Activated T-helper 17 cell treated with anti-CD3 and anti-CD28 coated beads, Interleukin-2, amount 50 U/mL, for 72 hours (primary cell): Measurements from ENCODE around the gene STIP1. TPM values are rescaled to one million over a fixed set of nuclear protein-coding genes. Genes with fewer than 3 reads are reported as not detected.
"Not testable (repeated sequence)": the region's sequence is repeated elsewhere in the genome, so short reads cannot be mapped to it uniquely, and the experiment has no call there.

Experiments used
- ATAC-seq: fragments of 150-1000 bp; cut with Tn5 transposase; replicated peaks from 2 replicates; pipeline ENCODE4 v1.10.0; 2021; ENCODE audit warnings: mild to moderate bottlenecking, moderate library complexity
- H3K27ac Mint-ChIP-seq: one replicate; pipeline ENCODE4 v1.8.0; 2022; ENCODE audit warnings: mixed read lengths
- H3K27me3 Mint-ChIP-seq: one replicate; pipeline ENCODE4 v1.8.0; 2022; ENCODE audit warnings: mixed read lengths
- H3K36me3 Mint-ChIP-seq: one replicate; pipeline ENCODE4 v1.8.0; 2022; ENCODE audit warnings: low read depth, mild to moderate bottlenecking, mixed read lengths
- H3K4me1 Mint-ChIP-seq: one replicate; pipeline ENCODE4 v1.8.0; 2022; ENCODE audit warnings: mixed read lengths
- H3K4me3 Mint-ChIP-seq: one replicate; pipeline ENCODE4 v1.8.0; 2022; ENCODE audit warnings: mild to moderate bottlenecking, mixed read lengths
- H3K9me3 Mint-ChIP-seq: one replicate; pipeline ENCODE4 v1.8.0; 2022; ENCODE audit warnings: mixed read lengths
- total RNA-seq, 2 donors: library from RNA; stranded (reverse); gene quantifications; one replicate each; pipeline ENCODE4 v1.2.3, GENCODE V29; 2022

Gene STIP1
- total RNA-seq, 2 donors from 2014 or later = 259 to 462 TPM

GRCh38 chr11:64151337-64151736 lies 34.6 kb upstream of the STIP1 start:
- H3K27me3 Mint-ChIP-seq = no peaks in the 10 kb centered on the region
- no peak overlapping the region for H3K4me3 Mint-ChIP-seq
- ATAC-seq = no peak
- no peaks in the 10 kb centered on the region for H3K36me3 Mint-ChIP-seq
- peaks cover 6% of the 10 kb centered on the region for H3K4me1 Mint-ChIP-seq
- no peak overlapping the region for H3K27ac Mint-ChIP-seq
- H3K9me3 Mint-ChIP-seq = no peaks in the 10 kb centered on the region

GRCh38 chr11:64152841-64153691 lies 32.9 kb upstream of the STIP1 start:
- H3K4me3 Mint-ChIP-seq = no peak overlapping the region
- no peaks in the 10 kb centered on the region for H3K9me3 Mint-ChIP-seq
- H3K27ac Mint-ChIP-seq = no peak overlapping the region
- no peaks in the 10 kb centered on the region for H3K27me3 Mint-ChIP-seq
- H3K4me1 Mint-ChIP-seq = no peaks in the 10 kb centered on the region
- H3K36me3 Mint-ChIP-seq = no peaks in the 10 kb centered on the region
- ATAC-seq = peak; percentile 93

GRCh38 chr11:64153812-64154211 lies 32.2 kb upstream of the STIP1 start:
- Mint-ChIP-seq H3K36me3 (no peaks in the 10 kb centered on the region), H3K4me3 (no peak overlapping the region), H3K4me1 (no peaks in the 10 kb centered on the region), H3K27me3 (no peaks in the 10 kb centered on the region), H3K27ac (no peak overlapping the region), H3K9me3 (no peaks in the 10 kb centered on the region)
- no peak for ATAC-seq

- Mint-ChIP-seq H3K27me3 (no peaks in the 10 kb centered on the region), H3K27ac (no peak overlapping the region), H3K36me3 (no peaks in the 10 kb centered on the region), H3K4me3 (no peak overlapping the region), H3K4me1 (no peaks in the 10 kb centered on the region), H3K9me3 (no peaks in the 10 kb centered on the region)
- no peak for ATAC-seq
These were observed 29.5 kb upstream of the STIP1 start for GRCh38 chr11:64156235-64157011.

DNA sequence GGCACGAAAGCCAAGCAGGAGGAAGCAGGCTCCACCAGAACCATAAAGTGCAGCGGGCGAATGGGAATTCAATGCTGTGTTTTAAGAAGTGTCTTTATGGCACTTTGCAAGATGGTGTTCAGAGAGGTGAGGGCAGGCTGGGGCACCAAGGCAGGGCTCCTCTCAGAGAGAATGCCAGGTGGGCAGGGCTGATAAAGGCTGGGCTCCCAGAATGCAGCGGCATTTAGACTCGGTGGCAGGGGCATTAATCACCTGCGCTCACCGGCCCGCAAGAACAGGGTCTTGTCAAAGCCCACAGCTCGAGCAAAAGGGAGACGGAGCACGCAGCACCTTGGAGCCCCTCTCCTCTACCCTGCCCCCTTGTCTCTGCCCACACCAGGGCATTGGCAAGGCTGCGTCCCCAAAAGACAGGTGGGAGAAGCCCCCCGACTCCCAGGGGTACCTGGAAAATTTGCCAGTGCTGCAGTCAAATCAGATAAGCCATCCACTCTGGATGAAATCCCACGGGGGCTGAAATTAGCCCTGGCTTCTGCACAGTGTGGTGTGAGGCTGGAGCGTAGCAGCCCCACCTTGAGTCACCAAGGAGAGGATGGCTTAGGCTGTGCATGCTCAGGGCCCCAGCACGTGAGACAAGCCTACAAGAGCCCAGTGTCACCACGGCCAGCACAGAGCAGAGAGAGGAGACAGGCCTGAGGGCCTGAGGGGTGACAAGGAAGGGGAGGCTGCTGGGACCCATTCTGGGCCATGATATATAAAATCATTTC lies 28.2 kb upstream of the STIP1 start:
- Mint-ChIP-seq H3K4me1 (no peaks in the 10 kb centered on the region), H3K36me3 (no peaks in the 10 kb centered on the region), H3K9me3 (no peaks in the 10 kb centered on the region), H3K4me3 (no peak overlapping the region), H3K27ac (no peak overlapping the region), H3K27me3 (no peaks in the 10 kb centered on the region)
- ATAC-seq = no peak

DNA sequence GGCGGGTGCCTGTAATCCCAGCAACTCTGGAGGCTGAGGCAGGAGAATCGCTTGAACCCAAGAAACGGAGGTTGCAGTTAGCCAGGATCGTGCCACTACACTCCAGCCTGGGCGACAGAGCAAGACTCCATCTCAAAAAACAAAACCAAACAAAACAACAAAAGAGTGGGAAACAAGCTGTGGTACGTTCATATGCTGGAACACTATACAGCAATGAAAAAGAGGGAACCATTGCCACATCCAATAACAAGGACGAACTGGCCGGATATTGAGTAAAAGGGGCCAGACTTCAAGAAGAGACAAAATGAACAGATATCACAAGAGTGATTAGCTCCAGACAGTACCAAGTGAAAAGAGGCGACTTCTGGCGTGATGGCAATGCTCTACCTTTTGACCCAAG lies 24.9 kb upstream of the STIP1 start:
- Mint-ChIP-seq H3K36me3 (no peaks in the 10 kb centered on the region), H3K4me3 (no peak overlapping the region), H3K4me1 (no peaks in the 10 kb centered on the region), H3K9me3 (no peaks in the 10 kb centered on the region), H3K27me3 (no peaks in the 10 kb centered on the region), H3K27ac (no peak overlapping the region)
- no peak for ATAC-seq

DNA sequence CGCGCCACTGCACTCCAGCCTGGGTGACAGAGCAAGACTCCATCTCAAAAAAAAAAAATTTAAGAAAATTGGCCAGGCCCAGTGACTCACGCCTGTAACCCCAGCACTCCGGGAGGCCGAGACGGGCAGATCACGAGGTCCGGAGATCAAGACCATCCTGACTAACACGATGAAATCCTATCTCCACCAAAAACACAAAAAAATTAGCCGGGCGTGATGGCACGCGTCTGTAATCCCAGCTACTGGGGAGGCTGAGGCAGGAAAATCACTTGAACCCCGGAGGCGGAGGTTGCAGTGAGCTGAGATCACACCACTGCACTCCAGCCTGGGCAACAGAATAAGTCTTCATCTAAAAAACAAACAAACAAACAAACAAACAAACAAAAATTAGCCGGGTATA lies 23.2 kb upstream of the STIP1 start:
- ATAC-seq, H3K27me3 Mint-ChIP-seq, H3K4me3 Mint-ChIP-seq, H3K4me1 Mint-ChIP-seq, H3K36me3 Mint-ChIP-seq, H3K27ac Mint-ChIP-seq, H3K9me3 Mint-ChIP-seq: not testable (repeated sequence)

DNA sequence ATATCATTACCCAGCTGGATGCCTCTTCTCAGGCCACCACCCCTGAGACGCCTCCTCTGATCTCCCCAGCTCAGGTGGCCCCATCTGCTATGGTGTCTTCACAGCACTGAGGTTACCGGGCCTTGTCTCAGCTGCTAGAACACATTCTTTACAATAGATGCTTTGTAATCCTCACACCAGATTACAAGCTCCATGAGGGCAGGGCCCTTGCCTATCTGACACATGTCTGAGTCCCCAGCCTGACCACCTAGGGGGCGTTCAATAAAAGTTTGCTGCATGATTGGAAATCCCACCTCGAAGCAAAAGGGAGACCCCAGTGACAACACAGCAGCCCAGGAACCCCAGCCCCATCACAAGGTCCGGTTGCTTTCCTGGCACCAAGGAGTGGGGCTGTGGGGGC lies 22.0 kb upstream of the STIP1 start:
- ATAC-seq = no peak
- peak overlapping the region; percentile 69 for H3K4me3 Mint-ChIP-seq
- H3K27ac Mint-ChIP-seq = no peak overlapping the region
- no peaks in the 10 kb centered on the region for H3K27me3 Mint-ChIP-seq
- no peaks in the 10 kb centered on the region for H3K9me3 Mint-ChIP-seq
- H3K4me1 Mint-ChIP-seq = no peaks in the 10 kb centered on the region
- no peaks in the 10 kb centered on the region for H3K36me3 Mint-ChIP-seq

- peak overlapping the region; percentile 69 for H3K4me3 Mint-ChIP-seq
- no peak for ATAC-seq
- H3K9me3 Mint-ChIP-seq = no peaks in the 10 kb centered on the region
- H3K27me3 Mint-ChIP-seq = no peaks in the 10 kb centered on the region
- no peaks in the 10 kb centered on the region for H3K36me3 Mint-ChIP-seq
- no peak overlapping the region for H3K27ac Mint-ChIP-seq
- H3K4me1 Mint-ChIP-seq = no peaks in the 10 kb centered on the region
These were observed 21.3 kb upstream of the STIP1 start for GRCh38 chr11:64164392-64165312.

DNA sequence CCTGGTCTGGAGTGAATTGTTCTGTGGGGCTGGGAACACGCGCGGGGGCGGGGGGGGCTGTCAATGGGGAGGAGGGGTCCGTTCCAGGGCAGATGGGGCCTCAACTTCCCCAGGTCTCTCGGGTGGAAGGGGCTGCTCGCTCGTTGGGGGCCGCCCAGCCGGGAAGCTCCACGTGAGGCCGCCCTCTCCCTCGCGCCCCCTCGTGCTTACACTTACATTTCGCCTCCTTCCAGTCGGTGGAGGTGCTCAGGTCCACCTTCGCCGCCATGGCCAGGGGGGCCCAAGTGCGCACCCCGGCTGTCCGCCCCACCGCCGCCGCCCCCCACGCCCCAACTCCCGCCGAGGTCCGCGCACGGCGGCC lies 20.5 kb upstream of the STIP1 start:
- H3K4me3 Mint-ChIP-seq = peak overlapping the region; percentile 81
- no peaks in the 10 kb centered on the region for H3K27me3 Mint-ChIP-seq
- no peak overlapping the region for H3K27ac Mint-ChIP-seq
- H3K4me1 Mint-ChIP-seq = no peaks in the 10 kb centered on the region
- no peaks in the 10 kb centered on the region for H3K36me3 Mint-ChIP-seq
- ATAC-seq = peak; percentile 4
- H3K9me3 Mint-ChIP-seq = no peaks in the 10 kb centered on the region

DNA sequence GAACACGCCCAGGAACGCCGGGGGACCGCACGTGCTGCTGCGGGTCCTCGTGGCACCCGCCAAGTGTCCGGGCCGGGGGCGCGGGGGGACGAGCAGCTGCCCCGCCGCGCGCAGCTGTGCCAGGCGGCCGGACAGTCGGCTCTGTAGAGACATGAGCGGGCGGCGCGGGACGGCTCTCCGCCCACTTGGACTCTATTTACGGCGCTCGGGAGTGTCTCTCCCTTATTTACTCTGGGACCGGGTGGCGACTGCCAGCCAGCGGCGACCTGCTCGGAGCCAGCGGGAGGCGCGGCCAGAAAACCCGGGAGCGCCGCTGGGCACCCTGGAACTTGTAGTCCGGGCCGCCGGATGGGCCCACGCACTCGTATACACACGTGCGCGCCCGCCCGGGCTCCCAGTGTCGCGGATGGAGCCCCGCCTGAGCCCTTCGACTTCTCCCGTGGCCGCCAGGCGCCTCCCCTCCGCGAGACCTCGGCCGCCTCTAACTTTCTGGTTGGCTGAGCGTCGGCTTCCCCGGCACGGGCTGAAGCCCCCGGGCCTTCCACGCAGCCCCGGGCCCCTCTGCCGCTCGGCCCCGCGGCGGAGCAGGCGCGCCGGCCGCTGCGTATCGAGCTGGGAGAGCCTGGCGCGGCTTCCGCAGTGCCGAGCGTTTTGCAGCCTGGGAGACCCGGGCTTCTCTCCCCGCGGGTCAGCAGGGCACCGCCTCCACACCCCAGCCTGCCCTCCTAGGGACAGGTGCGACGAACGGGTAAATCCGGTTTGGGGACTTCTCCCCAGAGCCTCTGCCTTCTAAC lies 19.9 kb upstream of the STIP1 start, which contains the start of gene MACROD1:
MACROD1 (minus strand) TSS at position 272 of the 794 bp plus-strand sequence; CDS start at position 153, 119 bp downstream.
- peak within 1 kb of the TSS; percentile 81 for H3K4me3 Mint-ChIP-seq
- H3K36me3 Mint-ChIP-seq = no peaks in the 10 kb centered on the region
- H3K27ac Mint-ChIP-seq = peak within 1 kb of the TSS; percentile 65
- no peaks in the 10 kb centered on the region for H3K4me1 Mint-ChIP-seq
- H3K27me3 Mint-ChIP-seq = no peaks in the 10 kb centered on the region
- peak; percentile 96 for ATAC-seq
- H3K9me3 Mint-ChIP-seq = no peaks in the 10 kb centered on the region

DNA sequence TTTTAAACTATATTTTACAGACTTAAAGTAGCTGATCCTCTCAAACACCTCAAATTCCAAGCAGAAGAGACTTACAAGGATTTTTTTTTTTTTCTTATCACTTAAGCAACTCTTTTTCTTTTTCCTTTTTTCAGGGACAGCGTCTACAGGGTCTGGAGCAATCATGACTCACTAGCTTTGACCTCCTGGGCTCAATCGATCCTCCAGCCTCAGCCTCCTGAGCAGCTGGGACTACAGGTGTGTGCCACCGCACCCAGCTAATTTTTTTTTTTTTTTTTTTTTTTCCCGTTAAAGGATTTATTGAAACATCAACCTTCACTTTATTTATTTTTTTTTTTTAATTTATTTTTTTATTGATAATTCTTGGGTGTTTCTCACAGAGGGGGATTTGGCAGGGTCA lies 15.6 kb upstream of the STIP1 start:
- Mint-ChIP-seq H3K36me3 (no peaks in the 10 kb centered on the region), H3K4me1 (no peaks in the 10 kb centered on the region)

More for the DNA sequence above, 15.6 kb upstream of the STIP1 start:
- Mint-ChIP-seq H3K4me3 (no peak overlapping the region), H3K9me3 (no peaks in the 10 kb centered on the region), H3K27ac (no peak overlapping the region), H3K27me3 (no peaks in the 10 kb centered on the region)
- ATAC-seq = no peak
